Fibroblast of mammary gland (primary cell): ENCODE measurements around the gene PDCD1LG2.
"Not testable (repeated sequence)": the region's sequence is repeated elsewhere in the genome, so short reads cannot be mapped to it uniquely, and the experiment has no call there.

Experiments
- DNase-seq: peaks from one replicate; pipeline ENCODE4 v3.0.0-alpha.2; 2010; ENCODE audit warnings: low read depth
- H3K4me3 ChIP-seq: 2 replicates; pipeline ENCODE4 v1.5.1; 2011; ENCODE audit warnings: low read depth, mild to moderate bottlenecking, low read length, moderate library complexity; ENCODE audit not compliant: control insufficient read depth
- TF ChIP-seq, protein P1 (sequence below): conservative IDR thresholded peaks from 2 replicates; pipeline ENCODE4 v1.5.1; 2011; ENCODE audit warnings: low read depth, low read length, inconsistent platforms; ENCODE audit not compliant: control insufficient read depth, insufficient read depth

Gene PDCD1LG2

DNA sequence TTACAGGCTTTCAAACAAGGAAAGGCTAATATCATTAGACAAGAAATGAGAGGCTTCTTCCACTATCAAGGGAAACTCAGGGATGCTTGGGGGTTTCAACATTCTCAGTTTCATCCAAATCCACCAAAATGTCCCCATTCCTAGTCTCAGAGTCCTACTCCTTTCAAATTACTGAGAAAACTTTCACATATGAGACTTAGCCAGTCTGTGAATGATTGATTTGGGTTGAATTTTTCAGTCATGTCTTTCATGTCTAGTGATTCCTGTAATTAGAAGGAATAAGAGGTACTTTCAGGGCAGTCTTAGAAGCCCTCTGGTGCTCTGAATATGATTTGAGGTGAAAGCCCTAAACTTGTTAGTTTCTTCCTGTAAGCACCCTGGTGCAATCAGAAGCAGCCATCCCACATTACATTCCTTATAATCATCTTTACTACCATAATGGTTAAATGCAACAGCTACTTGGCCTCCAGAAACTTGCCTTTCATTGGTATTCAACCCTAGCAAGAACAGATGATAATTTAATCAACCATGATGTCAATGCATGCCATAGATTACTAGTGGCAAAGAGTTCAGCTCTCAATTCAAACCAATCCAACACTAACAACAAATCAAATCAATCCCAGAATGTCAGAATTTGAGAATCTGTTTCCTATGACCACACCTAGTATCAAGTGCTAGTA is 67.8 kb downstream of the PDCD1LG2 start:
- no peak for DNase-seq

DNA sequence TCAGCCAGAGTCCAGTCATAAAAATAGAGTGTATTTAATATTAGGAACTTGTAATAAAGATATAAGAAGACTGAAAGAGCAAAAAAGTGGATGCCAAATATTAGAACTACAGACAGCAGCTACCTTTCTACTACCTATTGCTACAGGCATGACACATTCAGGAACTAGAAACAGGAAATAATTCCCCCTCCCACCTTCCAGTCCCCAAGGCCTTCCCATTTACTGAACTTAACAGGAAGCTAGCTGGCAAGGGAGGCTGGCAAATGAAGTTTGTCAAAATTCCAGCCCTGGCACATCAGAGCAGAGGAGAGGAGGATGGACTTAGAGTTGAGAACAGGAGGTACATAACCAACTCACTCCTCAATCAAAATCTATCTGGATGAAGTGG is 68.4 kb downstream of the PDCD1LG2 start:
- no peak overlapping the region for H3K4me3 ChIP-seq
- DNase-seq: no peak
- TF ChIP-seq, protein P1, sequence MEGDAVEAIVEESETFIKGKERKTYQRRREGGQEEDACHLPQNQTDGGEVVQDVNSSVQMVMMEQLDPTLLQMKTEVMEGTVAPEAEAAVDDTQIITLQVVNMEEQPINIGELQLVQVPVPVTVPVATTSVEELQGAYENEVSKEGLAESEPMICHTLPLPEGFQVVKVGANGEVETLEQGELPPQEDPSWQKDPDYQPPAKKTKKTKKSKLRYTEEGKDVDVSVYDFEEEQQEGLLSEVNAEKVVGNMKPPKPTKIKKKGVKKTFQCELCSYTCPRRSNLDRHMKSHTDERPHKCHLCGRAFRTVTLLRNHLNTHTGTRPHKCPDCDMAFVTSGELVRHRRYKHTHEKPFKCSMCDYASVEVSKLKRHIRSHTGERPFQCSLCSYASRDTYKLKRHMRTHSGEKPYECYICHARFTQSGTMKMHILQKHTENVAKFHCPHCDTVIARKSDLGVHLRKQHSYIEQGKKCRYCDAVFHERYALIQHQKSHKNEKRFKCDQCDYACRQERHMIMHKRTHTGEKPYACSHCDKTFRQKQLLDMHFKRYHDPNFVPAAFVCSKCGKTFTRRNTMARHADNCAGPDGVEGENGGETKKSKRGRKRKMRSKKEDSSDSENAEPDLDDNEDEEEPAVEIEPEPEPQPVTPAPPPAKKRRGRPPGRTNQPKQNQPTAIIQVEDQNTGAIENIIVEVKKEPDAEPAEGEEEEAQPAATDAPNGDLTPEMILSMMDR: no peak

More for the DNA sequence above, 67.8 kb downstream of the PDCD1LG2 start:
- H3K4me3 ChIP-seq: no peak overlapping the region
- TF ChIP-seq, protein P1: no peak

DNA sequence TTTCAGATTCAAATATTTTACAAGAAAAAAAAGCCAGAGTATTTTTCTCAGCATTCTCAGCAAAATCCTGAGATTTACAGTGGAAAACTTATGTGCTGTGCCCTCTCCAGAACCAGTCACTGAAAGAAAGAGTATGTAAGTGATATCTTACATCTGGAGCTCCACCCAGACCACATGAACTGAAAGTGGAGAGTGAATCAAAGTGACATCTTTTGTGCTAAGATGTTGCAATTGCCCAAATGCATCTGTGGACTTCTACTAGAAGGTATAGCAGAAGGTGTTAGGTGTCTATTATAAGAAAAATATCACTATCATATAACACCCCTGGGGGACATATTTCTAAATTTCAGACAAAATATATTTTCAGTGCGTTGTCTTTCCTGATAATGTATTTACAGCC is 69.5 kb downstream of the PDCD1LG2 start:
- TF ChIP-seq, protein P1: no peak
- DNase-seq: no peak
- H3K4me3 ChIP-seq: no peak overlapping the region

DNA sequence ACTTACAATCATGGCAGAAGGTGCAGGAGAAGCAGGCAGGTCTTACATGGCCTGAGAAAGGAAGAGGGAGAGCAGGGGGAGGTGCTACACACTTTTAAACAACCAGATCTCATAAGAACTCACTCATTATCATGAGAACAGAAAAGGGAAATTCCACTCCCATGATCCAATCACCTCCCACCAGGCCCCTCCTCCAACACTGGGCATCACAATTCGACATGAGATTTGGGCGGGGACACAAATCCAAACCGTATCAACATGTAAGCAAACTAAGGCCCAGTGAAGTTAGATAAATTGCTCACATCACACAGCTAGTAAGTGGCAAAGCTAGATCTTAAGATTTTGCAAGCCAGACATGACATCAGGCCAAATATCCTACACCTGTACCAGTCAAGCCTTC is 70.3 kb downstream of the PDCD1LG2 start:
- no peak overlapping the region for H3K4me3 ChIP-seq
- TF ChIP-seq, protein P1: no peak

DNA sequence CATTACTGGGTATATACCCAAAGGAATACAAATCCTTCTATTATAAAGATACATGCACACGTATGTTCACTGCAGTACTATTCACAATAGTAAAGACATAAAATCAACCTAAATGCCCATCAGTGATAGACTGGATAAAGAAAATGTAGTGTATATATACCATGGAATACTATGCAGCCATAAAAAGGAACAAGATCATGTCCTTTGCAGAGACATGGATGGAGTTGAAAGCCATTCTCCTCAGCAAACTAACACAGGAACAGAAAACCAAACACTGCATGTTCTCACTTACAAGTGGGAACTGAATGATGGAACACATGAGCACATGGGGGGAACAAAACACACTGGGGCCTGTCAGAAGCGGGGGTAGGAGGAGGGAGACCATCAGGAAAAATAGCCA is 71.4 kb downstream of the PDCD1LG2 start:
- DNase-seq, H3K4me3 ChIP-seq: not testable (repeated sequence)

More for the DNA sequence above, 70.3 kb downstream of the PDCD1LG2 start:
- DNase-seq: no peak

DNA sequence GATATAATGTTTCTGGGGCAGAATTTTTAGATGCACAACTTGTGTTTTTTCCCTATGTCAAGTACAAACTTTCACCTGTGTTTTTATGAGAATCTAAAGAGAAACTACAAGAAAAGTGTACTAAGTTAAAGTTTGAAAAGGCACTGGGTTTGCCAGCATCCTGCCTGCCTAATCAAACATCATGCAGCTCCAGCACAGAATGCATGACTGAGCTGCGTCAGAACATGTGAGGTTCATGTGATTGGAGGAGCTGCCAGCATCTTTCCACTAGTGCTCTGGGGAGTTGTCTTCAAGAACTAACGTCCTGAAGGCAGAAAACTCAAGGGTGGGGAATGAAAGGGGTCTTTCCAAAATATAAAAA is 72.5 kb downstream of the PDCD1LG2 start:
- TF ChIP-seq, protein P1: no peak
- H3K4me3 ChIP-seq: no peak overlapping the region
- DNase-seq: peak; percentile 81

DNA sequence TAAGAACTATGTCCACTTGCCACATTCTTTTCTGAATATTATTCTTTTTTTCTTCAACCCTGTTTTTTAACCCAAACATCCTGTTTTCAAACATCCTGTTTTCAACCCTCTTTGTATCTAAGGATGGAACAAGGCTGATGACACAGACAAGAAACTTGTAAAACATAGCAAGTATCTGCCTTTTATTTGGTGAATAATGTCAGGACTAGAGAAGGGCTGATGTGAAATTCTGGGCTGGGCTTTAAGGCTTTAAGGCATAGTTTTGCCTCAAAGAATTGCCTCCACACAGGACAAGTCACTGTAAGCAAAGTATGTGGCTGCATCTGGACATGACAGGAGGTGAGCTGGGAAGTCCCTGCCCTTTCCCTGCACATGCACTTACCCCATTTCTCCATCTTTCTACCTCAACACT is 76.1 kb downstream of the PDCD1LG2 start:
- DNase-seq: peak; percentile 32
- H3K4me3 ChIP-seq: no peak overlapping the region
- TF ChIP-seq, protein P1: no peak
